ENCODE measurements around the gene TEAD4.

GRCh38 chr12:3000548-3001275 is 41.5 kb downstream of the TEAD4 start:
- TF ChIP-seq CTCF (IDR thresholded peaks at IDR 0.05) (no peak), POLR2A (IDR thresholded peaks at IDR 0.05) (no peak), POLR2AphosphoS5 (IDR thresholded peaks at IDR 0.05) (no peak)
